Astrocyte of the cerebellum (primary cell): Measurements from ENCODE around the gene UNC119.
A peak's percentile ranks its signal among the peaks of the same experiment; 100 is the strongest.

Experiments
- DNase-seq: peaks from one replicate; pipeline ENCODE4 v3.0.0-alpha.2; 2011; ENCODE audit warnings: low read depth
- H3K4me3 ChIP-seq: 2 replicates; pipeline ENCODE4 v1.5.1; 2011; ENCODE audit warnings: mild to moderate bottlenecking, low read depth, low read length, moderate library complexity
- in situ Hi-C: cut with HindIII; loops from 2 replicates; pipeline ENCODE4 v1.10.0; 2017; ENCODE audit warnings: low sequenced_read_pairs
- TF ChIP-seq, protein P1 (sequence below): IDR thresholded peaks from 2 replicates; pipeline ENCODE4 v1.5.1; 2012; ENCODE audit warnings: low read length, low read depth, moderate library complexity, mild to moderate bottlenecking; ENCODE audit errors: missing control alignments

Gene UNC119

DNA sequence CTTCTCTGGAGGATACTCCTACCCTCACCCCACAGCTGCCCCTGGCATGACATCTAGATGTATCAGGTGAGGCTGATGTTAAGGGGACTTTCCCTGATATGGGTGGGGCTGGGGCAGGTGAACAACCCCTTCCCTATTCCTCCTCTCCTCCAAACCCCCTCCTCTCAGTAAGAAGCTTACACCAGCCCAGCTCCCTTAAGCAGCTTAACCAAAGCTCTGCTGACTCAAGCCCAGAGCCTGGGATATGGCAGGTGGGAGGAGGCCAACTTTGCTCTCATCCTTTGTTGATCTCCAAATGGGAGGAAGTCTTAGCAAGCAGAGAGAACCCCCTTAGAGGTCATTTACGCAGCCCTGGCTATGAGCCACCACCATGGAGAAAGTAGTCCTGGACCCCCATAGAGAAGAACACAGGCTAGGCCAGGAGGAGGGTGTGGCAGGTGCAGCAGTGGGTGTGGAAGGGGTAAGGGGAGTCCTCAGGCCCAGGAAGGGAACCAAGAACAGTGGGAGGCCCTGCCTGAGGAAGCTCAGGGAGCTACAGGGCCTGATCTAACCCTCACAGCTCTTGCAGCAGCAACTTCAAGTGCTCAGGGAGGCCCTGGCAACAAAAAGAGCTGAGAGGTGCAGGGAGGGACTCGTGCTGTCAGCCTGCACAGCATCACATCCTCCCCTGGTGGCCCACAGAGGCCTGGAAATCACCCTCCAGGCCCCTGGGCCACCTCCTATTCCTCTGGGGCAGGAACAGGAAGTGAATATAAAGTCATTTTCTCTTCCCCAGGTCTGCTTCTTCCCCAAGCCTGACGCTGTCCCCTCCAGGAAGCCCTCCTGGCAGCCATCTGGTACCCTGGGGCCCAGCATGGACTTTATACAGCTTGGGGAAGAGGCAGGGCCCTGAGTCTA is 2.9 kb downstream of the UNC119 start:
- in situ Hi-C loops = loop anchor here (5.0 kb wide), 1 partner anchor 52 kb away; no protein-coding TSS in a partner anchor
- TF ChIP-seq, protein P1, sequence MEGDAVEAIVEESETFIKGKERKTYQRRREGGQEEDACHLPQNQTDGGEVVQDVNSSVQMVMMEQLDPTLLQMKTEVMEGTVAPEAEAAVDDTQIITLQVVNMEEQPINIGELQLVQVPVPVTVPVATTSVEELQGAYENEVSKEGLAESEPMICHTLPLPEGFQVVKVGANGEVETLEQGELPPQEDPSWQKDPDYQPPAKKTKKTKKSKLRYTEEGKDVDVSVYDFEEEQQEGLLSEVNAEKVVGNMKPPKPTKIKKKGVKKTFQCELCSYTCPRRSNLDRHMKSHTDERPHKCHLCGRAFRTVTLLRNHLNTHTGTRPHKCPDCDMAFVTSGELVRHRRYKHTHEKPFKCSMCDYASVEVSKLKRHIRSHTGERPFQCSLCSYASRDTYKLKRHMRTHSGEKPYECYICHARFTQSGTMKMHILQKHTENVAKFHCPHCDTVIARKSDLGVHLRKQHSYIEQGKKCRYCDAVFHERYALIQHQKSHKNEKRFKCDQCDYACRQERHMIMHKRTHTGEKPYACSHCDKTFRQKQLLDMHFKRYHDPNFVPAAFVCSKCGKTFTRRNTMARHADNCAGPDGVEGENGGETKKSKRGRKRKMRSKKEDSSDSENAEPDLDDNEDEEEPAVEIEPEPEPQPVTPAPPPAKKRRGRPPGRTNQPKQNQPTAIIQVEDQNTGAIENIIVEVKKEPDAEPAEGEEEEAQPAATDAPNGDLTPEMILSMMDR = no peak
- H3K4me3 ChIP-seq = no peak overlapping the region
- no peak for DNase-seq

DNA sequence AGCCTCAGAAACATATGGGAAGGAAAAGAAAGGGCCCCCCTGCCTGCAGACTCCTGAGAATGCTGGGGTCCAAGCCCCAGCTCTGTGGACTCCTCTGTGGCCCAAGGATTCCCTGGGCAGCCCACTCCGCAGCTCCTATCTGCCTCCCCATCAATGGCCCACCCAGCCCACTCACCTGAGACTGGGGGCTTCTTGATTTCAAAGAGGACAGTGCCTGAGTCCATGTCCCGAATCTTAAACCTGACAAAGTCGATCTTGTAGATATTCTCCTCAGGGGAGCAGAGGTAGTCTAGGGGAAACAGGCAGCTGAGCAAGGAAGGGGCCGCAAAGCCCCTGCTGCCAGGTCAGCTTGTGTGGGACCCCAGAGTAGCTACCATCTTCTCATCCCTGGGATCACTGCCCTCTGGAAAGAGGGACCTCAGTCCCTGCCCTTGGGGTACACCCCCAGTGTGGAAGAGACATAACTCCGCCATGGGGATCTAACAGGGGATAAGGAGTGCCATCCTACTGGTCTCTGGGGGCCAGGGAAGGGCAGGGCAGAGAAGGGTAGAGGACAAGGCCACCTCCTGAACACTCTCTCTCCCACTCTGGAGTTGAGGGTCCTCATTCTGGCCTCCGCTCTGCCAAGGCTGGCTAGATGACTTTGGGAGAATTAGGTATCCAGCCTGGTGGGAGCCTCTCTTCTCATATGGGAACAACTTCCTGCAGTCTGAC is 3.9 kb downstream of the UNC119 start:
- DNase-seq = no peak

DNA sequence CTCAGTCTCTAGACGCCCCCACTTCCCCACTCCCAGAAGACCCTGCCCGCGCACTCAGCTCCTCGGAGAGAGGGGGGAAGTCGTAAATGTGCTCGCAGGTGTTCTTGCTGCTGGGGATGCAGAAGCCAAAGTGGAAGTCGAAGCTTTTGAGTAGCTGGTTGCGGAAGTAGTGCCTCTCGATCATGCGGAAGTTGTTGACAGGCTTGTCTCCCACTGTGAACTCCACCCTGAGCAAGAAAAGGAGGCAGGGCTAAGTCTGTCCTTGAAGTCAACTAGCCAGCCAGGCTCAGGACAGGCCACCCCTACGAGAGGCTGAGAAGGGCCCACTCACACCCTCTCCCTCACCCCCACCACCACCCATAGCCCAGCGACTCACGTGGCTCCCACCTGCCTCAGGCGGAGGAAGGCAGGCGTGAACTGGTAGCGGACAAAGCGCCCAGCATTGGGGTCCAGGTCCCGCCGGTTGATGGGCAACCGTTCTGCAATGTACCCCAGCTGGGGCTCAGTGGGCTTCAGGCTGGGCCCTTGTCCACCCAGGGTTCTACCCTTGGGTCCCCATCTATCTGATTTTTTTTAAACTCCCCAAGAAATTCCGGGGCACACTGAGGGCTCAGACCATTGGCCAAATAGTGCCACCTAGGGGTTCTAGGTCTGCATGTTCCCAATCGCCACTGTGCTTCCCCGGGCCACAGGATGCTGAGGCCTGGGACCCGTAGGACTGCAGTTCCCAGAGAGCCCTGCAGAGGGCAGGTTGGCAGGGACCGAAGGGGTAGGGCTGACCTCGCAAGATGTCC is 4.6 kb downstream of the UNC119 start:
- in situ Hi-C loops = loop anchor here (5.0 kb wide), 1 partner anchor 51 kb away; no protein-coding TSS in a partner anchor
- no peak overlapping the region for H3K4me3 ChIP-seq
- DNase-seq = peak; percentile 18
- TF ChIP-seq, protein P1 = peak; percentile 96

More for the DNA sequence above, 3.9 kb downstream of the UNC119 start:
- no peak overlapping the region for H3K4me3 ChIP-seq
- TF ChIP-seq, protein P1 = no peak
- in situ Hi-C loops = loop anchor here (5.0 kb wide), 1 partner anchor 51 kb away; no protein-coding TSS in a partner anchor

DNA sequence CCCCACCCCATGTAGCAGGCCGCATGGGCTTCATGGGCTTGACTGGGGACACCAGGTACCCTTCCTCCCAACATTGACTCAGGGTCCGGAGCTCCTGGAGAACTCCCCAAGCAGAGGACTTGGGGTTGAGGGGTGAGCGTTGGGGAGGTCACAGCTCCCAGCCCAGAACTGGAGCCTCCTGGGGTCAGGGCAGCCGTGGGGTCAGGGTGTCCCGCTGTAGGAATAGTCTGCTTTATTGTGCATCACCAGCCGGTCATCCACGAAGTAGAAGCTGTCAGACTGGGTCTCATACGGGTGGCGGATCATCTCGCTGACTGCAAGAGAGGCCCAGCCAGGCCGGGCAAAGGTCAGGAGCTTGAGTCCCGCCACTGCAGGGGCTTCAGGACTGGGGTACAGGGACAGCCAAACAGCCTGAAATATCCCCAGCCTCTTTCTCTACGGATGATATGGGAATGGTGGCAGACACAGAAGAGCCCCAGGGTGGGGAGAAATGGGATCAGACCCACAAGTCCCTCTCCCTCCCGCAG is 5.3 kb downstream of the UNC119 start:
- in situ Hi-C loops = loop anchor here (5.0 kb wide), 1 partner anchor 50 kb away; no protein-coding TSS in a partner anchor

DNA sequence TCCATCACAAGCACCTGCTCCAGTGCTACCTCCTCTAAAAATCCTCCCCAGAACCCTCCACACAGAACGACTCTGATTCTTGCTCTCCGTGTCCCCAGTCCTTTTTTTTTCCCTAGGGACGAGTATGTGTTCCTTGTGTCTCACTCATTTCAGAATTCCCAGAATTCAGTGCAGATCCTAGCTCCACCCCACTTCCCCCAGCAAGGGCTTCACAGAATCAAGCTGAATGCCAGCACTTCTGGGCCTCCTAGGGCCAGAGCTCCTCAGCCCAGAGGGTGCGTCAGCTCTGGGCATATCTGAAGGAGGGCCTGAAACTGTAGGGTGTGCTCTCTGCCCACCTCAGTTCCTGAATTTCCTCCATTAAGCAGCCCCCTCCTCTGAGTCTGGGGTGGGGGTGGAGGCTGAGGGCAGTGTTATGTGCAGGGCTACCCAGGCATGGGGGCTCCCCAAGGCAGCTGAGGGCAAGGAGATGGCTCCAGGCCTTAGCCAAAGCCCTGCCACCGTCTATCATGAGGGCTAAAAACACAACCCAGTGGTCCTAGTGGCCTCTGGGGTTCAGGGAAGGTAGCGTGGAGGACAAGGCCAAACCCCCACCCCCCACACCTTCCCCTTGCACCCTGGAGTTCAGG is 6.5 kb downstream of the UNC119 start:
- in situ Hi-C loops = loop anchor here (5.0 kb wide), 1 partner anchor 49 kb away; no protein-coding TSS in a partner anchor
- no peak overlapping the region for H3K4me3 ChIP-seq
- no peak for DNase-seq
- TF ChIP-seq, protein P1 = no peak

More for the DNA sequence above, 5.3 kb downstream of the UNC119 start:
- TF ChIP-seq, protein P1 = no peak
- no peak overlapping the region for H3K4me3 ChIP-seq
- DNase-seq = no peak
